Glutamatergic neuron (in vitro differentiated cells): ENCODE measurements around the gene NUP210. TPM values are rescaled to one million over a fixed set of nuclear protein-coding genes. Genes with fewer than 3 reads are reported as not detected.

Experiments used
- DNase-seq: peaks from one replicate; pipeline ENCODE4 v3.0.0; 2022
- H3K27ac Mint-ChIP-seq: one replicate; pipeline ENCODE4 v1.8.0; 2020; ENCODE audit warnings: mild to moderate bottlenecking, mixed read lengths, inconsistent platforms; ENCODE audit not compliant: unreplicated experiment
- H3K27me3 Mint-ChIP-seq: one replicate; pipeline ENCODE4 v1.8.0; 2020; ENCODE audit warnings: mild to moderate bottlenecking, moderate library complexity, mixed read lengths, inconsistent platforms; ENCODE audit not compliant: unreplicated experiment
- H3K36me3 Mint-ChIP-seq: one replicate; pipeline ENCODE4 v1.8.0; 2020; ENCODE audit warnings: mild to moderate bottlenecking, mixed read lengths, inconsistent platforms; ENCODE audit not compliant: unreplicated experiment
- H3K4me1 Mint-ChIP-seq: one replicate; pipeline ENCODE4 v1.8.0; 2020; ENCODE audit warnings: mild to moderate bottlenecking, low read depth, mixed read lengths, inconsistent platforms; ENCODE audit not compliant: unreplicated experiment
- H3K4me3 Mint-ChIP-seq: one replicate; pipeline ENCODE4 v1.8.0; 2020; ENCODE audit warnings: mild to moderate bottlenecking, mixed read lengths, inconsistent platforms; ENCODE audit not compliant: unreplicated experiment
- H3K9me3 Mint-ChIP-seq: one replicate; pipeline ENCODE4 v1.8.0; 2020; ENCODE audit warnings: mild to moderate bottlenecking, moderate library complexity, mixed read lengths, inconsistent platforms; ENCODE audit not compliant: unreplicated experiment
- CTCF ChIP-seq: fragments of 200-600 bp; sonication (generic); IDR thresholded peaks from one replicate; pipeline ENCODE4 v1.5.0; 2021; ENCODE audit not compliant: partially characterized antibody, unreplicated experiment
- total RNA-seq: library from RNA; stranded (reverse); fragmentation: NEBNext Ultra II Directional; extraction: Animal tissue kit (Norgen Biotek cat#: 25700); gene quantifications from one replicate; pipeline ENCODE4 v1.2.1, GENCODE V29; 2021; ENCODE audit not compliant: unreplicated experiment

The NUP210 gene
- total RNA-seq, 1 donor from 2014 or later = 2.4 TPM

DNA sequence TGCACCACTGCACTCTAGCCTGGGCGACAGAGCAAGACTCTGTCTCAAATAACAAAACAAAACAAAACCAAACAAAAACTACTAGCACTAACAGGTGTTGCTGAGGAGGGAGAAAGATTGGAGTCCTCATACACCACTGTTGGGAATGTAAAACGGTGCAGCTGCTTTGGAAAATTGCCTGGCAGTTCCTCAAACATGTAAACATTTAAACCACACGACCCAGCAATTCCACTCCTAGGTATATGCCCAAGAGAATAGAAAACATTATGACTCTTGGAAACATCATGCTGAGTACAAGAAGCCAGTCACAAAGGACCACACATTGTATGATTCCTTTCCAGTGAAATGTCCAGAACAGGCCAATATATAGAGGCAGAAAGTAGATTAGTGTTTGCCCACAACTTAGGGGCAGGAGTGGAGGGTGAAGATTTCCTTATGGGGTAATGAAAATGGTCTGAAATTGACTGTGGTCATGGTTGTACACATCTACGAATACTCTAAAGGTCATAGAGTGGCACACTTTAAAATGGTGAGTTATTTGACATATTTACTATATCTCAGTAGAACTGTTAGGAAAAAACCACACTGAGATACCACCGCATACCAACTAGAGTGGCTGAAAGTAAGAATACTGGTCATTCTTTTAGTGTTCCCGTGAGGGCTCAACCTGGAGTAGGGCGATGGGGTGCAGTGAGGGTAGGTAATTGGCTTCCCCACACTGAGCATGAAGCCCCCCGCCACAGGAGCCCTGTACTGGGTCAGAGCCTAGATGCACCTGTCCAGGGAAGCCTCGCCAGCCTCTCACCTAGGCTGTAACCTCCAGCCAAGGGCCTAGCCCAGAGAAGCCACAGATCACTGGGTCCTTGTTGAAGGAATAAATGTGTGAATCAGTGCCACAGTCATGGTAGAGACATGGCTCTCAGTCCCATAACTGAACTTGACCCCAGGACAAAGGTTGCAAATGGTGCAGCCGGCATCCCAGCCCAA lies 131.1 kb downstream of the NUP210 start:
- Mint-ChIP-seq H3K4me1 (no peaks in the 10 kb centered on the region), H3K4me3 (no peak overlapping the region), H3K27ac (no peak overlapping the region), H3K36me3 (peaks cover 6% of the 10 kb centered on the region), H3K27me3 (peaks cover 8% of the 10 kb centered on the region), H3K9me3 (peaks cover 2% of the 10 kb centered on the region)
- TF ChIP-seq CTCF = no peak
- DNase-seq = no peak

DNA sequence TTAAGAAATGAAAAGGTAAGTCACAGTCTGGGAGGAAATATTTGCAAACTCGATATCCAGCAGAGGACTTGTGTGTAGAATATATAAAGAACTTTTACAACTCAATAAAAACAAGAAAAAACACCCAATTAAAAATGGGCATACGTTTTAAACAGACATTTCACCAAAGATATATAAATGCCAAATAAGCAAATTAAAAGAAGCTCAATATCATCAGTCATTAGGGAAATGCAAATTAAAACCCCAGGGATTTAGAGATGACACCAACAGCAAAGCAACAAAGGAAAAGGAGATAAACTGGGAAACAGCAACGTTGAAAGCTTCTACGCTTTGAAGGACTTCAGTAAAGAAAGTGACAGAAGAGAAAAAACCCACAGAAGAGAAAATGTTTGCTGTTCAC lies 132.3 kb downstream of the NUP210 start:
- Mint-ChIP-seq H3K4me1 (peaks cover 3% of the 10 kb centered on the region), H3K36me3 (peaks cover 15% of the 10 kb centered on the region), H3K9me3 (peaks cover 6% of the 10 kb centered on the region), H3K27ac (no peak overlapping the region), H3K27me3 (peaks cover 15% of the 10 kb centered on the region), H3K4me3 (no peak overlapping the region)
- no peak for TF ChIP-seq CTCF
- DNase-seq = no peak

DNA sequence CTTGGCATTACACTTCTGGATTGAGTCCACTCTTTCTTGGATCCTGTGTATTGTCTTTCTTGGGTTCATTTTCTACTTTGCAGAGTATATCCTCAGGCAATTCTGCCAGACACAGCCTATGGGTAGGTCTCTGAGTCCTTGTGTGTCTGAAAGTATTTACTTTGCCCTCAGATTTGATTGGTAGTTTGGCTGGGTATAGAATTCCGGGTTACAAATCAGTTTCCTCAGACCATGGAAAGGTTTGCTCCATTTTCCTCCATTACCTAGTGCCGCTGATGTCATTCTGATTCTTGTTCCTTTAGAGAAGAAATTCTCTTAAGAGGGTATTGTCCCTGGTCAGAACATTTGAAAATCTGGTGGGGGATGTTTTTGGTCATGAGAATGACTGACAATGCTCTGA lies 133.2 kb downstream of the NUP210 start:
- H3K36me3 Mint-ChIP-seq = peaks cover 15% of the 10 kb centered on the region
- H3K27me3 Mint-ChIP-seq = peaks cover 15% of the 10 kb centered on the region
- DNase-seq = no peak
- H3K4me1 Mint-ChIP-seq = peaks cover 3% of the 10 kb centered on the region
- TF ChIP-seq CTCF = no peak
- no peak overlapping the region for H3K4me3 Mint-ChIP-seq
- no peak overlapping the region for H3K27ac Mint-ChIP-seq
- peaks cover 6% of the 10 kb centered on the region for H3K9me3 Mint-ChIP-seq

GRCh38 chr3:13285007-13285567 lies 135.0 kb downstream of the NUP210 start:
- H3K27me3 Mint-ChIP-seq = peaks cover 17% of the 10 kb centered on the region

More at GRCh38 chr3:13285007-13285567, 135.0 kb downstream of the NUP210 start:
- H3K27ac Mint-ChIP-seq = no peak overlapping the region
- no peak for DNase-seq
- H3K4me1 Mint-ChIP-seq = peaks cover 4% of the 10 kb centered on the region
- H3K4me3 Mint-ChIP-seq = no peak overlapping the region
- H3K9me3 Mint-ChIP-seq = peaks cover 7% of the 10 kb centered on the region
- peaks cover 15% of the 10 kb centered on the region for H3K36me3 Mint-ChIP-seq
- TF ChIP-seq CTCF = no peak
